SKM-1 treated with dmso at 0.1 percent for 144 hours (cell line): ENCODE data around the gene IDUA.

ENCODE experiments used
- DNase-seq: peaks from one replicate; lab custom pipeline; 2025; ENCODE audit not compliant: unreplicated experiment; lab: John Stamatoyannopoulos, UW

Gene IDUA

DNA sequence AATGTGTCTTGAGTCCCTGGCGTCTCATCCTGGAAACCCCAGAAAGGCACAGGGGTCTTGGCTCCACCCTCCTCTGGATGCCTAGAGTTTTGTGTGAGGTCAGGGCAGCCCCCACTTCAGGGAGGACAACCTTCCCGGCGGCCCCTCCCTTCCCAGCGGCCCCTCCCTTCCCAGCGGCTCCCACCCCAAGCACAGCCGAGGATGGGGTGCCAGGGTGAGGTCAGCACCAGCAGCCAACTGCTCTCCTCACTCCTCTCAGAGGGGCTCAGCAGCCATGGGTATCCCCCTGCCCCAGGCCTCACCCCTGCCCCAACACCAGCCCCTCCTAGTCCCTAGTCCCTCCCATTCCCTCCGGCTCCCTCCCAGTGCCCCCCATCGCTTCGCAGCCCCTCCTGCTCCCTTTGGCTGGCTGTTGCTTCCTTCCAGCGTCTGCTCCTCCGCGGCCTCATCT lies 30.9 kb upstream of the IDUA start:
- DNase-seq = no peak

DNA sequence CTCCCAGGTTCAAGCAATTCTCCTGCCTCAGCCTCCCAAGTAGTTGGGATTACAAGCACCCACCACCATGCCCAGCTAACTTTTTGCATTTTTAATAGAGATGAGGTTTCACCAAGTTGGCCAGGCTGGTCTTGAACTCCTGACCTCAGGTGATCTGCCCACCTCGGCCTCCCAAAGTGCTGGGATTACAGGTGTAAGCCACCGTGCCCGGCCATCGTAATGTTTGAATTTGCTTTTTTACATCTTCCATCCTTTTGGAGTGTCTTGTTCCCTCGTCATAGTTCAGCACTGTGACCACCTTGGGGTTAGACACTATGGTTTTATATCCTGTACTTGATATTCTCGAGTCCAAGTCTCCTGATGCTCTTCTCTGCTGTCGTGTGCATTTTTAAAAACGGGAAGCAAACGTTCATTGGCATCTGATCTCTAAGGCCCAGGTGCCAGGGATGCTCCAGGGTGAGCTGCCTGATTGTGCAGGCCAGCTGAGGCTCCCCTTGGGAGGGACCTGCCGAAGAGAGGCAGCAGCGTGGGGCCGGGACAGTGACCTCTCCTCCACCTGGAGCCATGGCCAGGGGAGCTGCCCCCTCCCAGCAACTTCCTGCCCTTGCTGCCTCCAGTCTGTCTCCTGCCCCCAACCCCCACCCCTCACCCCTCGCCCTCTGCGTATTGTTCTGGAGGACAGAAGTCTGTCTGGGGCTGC lies 30.2 kb upstream of the IDUA start:
- no peak for DNase-seq

DNA sequence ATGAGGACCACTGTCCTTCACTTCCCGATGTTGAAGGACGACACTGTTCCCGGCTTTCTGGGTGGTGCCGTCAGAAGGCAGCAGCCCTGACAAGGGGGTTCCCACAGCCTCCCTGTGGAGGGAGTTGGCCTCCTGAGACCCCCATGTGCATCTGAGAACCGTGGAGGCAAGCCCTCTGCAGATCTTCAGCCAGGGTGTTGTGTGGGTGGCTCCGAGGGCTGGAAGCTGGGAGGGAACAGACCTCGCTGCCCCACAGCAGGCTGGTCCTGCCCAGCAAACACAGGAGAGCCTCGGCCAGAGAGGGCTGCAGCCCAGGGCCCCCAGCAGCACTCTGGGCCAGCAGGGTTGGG lies 29.6 kb upstream of the IDUA start:
- DNase-seq = no peak

DNA sequence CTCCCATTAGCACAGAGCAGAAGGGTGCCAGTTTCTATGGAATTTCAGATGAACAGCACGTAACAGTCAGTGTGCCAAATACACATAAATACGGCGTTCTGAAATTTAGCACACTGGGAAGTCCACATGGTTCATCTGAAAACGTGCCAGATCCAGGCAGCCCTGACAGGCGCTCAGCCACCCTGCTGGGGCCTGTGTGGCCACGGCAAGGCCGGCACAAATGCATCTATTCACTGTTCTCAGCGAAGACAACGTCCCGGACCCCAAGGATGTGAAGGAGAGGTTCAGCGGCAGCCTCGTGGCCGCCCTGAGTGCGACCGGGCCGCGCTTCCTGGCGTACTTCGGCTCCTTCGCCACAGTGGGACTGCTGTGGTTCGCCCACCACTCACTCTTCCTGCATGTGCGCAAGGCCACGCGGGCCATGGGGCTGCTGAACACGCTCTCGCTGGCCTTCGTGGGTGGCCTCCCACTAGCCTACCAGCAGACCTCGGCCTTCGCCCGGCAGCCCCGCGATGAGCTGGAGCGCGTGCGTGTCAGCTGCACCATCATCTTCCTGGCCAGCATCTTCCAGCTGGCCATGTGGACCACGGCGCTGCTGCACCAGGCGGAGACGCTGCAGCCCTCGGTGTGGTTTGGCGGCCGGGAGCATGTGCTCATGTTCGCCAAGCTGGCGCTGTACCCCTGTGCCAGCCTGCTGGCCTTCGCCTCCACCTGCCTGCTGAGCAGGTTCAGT lies 29.1 kb upstream of the IDUA start:
- DNase-seq = no peak

DNA sequence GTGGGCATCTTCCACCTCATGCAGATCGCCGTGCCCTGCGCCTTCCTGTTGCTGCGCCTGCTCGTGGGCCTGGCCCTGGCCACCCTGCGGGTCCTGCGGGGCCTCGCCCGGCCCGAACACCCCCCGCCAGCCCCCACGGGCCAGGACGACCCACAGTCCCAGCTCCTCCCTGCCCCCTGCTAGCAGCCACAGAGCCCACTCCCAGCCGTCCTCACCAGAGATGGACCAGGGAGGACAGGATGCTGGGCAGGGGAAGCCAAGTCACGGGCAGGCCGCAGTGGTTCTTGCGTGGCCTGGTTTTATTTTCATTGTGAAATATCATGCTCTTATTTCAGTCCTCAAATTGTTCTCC lies 28.6 kb upstream of the IDUA start:
- no peak for DNase-seq

DNA sequence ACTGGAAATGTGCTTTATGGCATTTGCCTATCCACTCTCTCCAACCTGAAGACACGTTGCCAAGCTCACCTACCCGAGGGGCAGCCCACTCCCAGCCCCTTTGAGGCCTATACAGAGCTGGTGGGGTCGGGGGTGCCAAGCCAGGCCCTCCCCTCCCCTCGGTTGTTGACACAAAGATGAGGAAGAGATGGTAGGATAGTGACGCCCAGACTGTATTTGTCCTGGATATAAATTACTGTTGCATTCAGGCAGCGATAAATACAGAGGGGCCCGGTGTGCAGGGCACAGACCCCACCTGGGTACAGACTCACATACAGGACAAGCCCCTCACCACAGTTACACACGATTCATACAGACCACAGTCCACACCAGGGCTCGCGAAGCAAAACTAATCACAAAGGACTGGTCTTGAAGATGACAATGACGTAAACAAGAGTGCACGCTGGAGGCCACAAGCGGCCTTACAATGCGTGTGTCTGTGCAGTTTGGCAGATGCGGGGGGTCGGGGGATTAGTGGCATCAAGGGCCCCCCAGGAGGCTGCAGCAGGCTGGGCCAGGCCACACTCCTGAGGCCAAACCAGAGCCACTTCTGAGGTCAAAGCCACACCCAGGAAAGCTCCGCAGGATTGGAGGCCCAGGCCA lies 28.0 kb upstream of the IDUA start:
- no peak for DNase-seq

DNA sequence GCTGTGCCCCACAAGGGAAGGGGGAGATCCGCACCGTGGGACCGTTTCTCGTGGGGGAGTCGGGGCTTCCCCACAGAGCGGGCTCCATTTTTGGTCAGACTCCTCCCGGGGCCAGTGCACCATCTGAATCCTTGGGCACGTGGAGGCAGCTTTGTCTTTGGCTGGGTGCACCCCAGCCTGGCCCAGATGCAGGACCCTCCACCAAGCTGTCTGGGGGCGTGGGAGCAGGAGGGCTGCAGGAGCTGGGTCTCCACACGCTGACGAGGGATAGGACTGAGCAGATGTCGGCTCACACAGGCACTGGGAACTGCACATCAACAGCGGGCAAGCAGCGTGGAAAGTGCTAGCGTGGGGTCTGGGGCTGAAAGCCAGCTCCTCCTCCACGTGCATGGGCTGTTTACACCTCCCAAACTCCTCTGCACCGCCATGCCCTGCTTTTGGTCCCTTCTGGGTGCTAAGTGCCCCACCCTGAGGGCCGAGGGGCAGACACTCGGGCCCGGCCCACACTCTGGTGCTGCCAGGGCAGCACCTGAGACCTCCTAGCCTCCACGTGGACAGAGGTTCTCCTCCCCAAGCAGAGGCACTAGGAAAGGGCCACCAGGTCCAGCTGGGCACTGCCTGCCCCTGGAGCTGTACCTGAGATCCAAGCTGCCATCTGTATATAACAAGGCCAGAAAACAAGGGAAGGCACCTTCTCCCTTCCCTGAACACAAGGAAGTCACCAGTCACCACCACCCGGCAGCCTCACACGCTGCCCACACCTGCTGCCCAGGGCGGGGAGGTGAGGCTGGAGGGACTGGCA lies 27.3 kb upstream of the IDUA start:
- no peak for DNase-seq

DNA sequence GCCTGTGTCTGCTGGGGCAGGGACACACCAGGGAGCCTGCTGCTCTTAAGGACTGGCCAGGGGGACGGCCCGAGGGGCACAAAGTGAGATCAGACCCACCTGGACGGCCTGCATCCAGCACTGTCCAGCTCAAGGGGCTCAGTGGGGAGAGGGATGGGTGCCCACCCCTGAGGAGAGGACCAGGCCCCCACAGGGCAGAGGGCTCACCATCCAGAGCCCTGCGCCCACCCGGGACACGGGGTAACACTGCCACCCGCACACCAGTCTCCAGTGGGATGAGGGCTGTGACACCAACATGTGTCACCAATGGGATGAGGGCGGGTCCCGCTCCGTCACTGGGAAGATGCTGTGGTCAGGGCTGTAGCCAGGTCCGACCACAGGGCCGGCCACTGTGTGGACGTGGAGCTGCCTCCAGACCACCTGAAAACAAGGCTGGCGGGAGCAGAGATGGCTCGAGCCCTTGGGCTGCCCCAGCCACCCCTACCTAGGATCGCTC lies 26.7 kb upstream of the IDUA start:
- DNase-seq = no peak

DNA sequence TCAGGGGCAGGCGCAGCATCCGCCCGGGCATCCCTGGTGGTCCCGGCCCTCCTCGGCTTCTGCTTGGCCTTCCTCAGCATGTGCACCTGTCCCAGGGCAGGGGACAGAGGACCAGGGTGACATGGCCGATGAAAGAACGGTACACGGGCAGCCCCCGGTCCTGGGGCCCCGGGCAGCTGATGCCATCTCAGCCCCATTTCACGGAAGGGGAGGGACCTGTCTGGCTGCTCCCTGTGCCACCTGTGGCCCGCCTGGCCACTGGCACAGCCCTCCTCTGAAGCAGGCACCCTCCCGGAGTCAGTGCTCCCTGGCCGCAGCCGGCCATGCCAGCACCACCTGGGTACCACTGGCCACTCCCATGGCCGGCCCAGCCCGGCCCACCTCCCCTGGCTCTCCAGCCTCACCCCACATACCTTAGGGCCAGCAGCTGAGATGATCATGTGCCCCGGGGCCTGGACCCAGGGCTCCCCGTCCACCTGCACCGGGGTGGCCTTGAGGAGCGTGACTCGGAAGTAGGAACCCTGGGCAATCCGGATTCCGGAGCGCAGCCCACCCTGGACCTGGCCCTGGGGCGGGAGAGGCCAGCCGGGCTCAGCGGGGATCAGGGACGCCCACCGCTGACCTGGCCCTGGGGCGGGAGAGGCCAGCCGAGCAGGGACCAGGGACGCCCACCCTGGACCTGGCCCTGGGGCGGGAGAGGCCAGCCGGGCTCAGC lies 26.1 kb upstream of the IDUA start:
- no peak for DNase-seq

DNA sequence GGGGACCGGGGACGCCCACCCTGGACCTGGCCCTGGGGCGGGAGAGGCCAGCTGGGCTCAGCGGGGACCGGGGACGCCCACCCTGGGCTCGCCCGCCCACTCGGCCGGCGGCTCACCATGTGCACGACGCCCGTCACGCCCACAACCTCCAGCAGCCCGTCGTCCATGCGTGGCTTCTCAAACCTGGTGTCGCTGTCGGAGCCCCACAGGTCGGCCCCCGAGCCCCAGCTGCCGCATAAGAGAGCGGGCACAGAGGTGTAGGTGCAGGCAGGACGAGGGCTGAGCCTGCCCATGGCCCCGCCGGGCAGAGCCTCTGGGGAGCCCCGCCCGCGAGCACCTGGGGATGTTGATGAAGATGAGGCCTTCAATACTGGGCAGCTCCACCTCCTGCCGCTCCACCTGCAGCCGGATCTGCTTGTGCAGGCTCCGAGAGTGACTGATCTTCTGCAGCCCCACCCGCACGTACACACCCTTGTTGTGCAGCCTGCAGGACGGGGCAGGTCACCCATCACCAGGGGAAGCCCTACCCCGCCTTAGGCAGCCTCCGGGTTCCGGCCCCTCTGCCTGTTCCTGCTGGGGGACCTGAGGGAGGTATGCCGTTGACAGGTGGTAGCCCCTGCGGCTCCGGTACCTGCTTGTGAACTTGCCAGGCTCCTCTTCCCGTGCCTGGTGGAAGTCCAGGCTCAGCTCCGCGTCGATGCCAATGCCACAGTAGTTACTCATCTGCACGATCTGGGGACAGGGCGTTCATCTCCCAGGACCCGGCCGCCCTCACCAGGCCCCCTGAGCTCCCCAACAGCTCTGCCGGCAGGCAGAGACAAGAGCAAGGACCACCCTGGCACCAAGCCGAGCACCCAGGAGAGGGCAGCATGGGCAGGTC lies 25.3 kb upstream of the IDUA start:
- DNase-seq = no peak

DNA sequence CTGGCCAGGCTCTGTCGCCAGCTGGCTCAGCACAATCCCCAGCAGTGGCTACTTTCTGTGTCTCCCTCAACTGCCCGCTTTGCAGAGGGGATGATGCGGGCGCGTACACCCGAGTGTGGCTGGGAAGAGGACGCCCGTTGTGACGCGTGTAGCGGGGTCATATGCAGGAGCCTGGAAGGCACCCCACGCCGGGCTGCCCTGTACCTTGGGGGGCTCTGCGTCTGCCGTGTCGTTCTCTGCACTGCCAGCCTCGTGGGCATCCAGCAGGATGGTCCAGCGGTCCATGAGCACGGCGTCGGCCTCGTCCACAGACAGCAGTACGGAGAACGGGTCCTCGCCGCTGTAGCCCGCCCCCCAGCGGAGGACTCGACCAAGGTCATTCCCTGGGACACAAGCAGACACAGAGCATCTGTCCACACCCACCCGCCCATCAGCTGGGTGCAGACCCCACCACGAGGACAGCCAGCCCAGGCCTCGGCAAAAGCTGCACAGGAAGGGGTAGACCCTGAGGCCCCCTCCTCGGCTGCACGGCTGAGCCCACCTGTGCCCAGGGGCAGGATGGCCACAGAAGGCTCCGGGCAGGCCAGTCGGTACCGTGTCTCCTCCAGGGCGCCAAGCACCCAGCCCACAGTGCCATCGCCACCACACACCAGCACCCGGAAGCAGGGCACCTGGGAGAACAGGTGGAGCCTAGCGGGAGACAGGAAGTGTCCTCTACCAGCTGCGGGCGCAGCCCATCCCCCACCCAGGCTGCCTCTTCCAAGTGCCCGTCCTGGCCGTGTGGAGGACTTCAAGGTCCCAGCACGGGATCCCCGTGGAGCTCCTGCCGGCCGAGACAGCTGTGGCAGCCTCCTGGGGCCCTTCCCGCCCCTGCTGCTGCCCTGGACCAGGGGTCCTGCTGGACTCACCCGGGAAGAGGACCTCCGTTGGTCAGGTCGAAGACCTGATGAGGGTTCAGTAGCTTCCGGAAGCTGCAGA lies 24.3 kb upstream of the IDUA start:
- no peak for DNase-seq

DNA sequence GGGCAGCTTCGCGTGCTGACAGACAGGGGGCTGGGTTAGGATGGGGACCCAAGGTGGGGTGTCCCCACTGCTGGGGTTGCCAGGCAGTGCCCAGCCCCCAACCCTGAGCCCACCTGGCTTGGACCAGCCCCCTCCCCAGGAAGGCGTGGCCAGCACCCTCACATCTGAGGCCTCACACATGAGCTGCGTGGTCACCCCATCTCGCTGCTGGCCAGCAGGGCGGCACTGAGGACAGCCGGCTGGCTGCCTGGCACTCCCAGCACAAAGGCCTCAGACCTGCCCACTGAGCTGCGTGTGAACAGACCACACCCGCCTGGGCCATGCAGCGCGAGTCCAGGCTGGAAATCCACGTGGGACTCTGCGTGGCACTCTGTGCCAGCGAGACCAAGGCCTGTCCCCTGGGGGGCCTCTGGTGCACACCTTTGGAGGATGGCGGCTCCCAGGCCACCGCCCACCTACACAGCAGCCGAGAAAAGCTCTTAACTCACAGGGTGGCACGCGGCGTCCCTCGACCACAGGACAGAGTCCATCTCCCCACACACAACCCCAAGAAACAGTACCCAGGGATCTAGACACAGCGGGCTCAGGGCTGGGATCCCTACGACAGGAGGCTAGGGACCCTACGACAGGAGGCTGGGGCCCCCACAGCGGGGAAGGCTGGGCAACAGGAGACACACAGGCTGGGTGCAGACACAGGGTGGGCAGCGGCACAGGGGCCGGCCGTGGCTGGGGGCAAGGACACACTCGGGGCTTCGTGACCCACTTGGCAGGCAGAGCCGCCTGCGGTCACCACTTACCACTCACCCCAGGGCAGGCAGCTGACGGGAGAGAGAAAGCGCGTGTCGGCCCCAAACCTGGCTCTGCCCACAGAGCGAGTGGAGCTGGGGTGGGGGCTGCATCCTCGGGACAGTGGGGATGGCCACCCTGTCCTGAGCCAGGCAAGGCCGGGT lies 23.3 kb upstream of the IDUA start:
- DNase-seq = no peak

DNA sequence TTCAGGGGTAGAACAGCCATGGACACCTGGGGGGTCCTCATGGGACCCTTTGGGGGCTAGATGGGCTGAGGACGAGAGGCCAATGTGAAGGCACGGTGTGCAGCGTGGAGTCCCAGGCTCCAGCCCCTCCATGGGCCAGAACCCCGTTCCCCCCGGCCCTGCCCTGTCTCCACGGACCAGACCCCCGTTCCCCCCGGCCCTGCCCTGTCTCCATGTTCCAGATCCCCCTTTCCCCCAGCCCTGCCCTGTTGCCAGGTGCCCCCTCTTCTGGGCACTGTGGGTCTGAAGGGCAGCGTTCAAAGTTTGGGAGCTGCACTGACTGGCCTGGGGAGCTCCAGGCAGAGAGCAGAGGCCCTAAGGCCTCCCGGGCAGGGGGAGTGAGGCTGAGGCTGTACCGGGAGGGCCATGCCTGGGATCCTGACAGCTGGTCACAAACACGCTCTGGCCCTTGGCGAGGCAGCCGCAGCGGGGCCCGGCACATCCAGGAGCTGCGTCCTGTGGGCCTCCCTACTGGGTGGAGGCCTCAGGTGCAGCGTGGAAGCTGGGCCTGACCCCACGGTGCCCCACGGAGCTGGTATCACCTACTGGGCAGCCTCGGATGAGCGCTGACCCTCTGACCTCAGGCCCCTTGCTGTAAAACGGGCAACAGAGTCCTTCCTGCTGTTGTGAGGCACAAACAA lies 22.4 kb upstream of the IDUA start:
- no peak for DNase-seq

DNA sequence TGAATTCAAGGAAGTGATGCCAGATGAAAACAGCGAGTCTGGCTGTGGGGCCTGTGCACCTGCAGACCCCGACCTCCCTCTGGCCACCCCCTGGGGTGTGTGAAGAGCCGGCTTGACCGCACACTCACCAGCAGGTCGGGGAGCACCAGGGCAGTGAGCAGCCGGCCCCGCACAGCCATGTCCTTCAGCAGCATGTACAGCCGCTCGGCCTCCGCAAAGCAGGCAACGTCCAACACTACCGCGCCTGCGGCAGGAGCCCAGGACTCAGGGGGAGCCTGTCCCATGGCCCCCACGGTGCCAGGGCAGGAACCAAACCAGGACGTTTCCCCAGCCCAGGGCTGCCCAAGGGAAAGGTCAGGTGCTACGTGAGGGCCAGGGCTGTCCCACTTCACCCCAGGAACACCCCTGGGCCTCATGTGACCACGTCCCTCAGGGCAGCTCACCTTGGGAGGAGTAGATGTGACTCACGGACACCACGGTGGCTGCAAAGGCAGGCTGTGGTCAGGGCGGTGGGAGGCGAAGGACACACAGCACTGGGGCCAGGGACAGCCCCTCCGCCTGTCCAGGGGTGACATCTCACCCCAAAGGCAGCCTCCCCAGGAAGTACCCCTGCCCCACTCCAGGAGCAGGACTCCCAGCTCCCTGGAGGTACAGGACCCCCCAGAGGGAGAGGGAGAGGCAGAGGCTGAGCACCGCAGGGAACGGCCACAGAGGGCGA lies 21.6 kb upstream of the IDUA start:
- no peak for DNase-seq

DNA sequence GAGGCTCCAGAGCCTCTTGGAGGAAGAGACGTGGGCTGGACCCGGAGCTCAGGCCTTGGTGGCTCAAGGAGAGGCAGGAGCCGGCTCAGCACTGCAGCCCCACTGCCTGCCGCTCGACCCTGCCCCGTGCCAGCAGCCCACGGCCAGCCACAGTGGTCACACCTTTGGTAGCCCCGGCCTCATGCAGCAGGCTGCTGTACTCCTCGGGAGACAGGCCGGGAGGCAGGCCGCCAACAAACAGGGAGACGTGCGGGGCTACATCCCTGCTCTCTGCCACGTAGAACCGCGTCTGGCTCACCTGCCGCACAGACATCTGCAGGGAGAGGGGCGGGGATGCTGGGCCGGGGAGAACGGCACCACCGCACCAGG lies 21.1 kb upstream of the IDUA start:
- no peak for DNase-seq
